K562 (cell line): Measurements from ENCODE around the gene SDCCAG8. TPM values are rescaled to one million over a fixed set of nuclear protein-coding genes. Genes with fewer than 3 reads are reported as not detected.

Experiments used
- ATAC-seq: fragments of 200-7000 bp; cut with Tn5 transposase; 3 replicates; pipeline ENCODE4 v1.9.1; 2020; ENCODE audit warnings: moderate library complexity
- BruUV-seq: library from RNA; stranded (reverse); fragments of 400-500 nt; replicated peaks from 2 replicates; lab custom pipeline; 2021; lab: Mats Ljungman, UMichigan
- CTCF ChIA-PET: fragments of 300-600 bp; formaldehyde crosslinking; extraction: SDS; loops from one replicate; lab custom pipeline; 2021; ENCODE audit warnings: low intra/inter-chr PET ratio; lab: Yijun Ruan, JAX
- POLR2A ChIA-PET: fragments of 300-600, 350-650 bp; sonication (Branson Sonifier 250); formaldehyde crosslinking; extraction: SDS; loops from one replicate; lab custom pipeline; 2021; ENCODE audit warnings: antibody characterized with exemption, inconsistent platforms; lab: Yijun Ruan, JAX
- DNase-seq, 4 experiments: peaks; one replicate each; pipeline versions ENCODE4 v3.0.0 to v3.0.0-alpha.2; 2011 to 2018; ENCODE audit warnings: low spot score in 3 of 4, mixed read lengths in 3 of 4; ENCODE audit errors: extremely low read depth in 1 of 4
- FAIRE-seq: peaks from 2 replicates; lab custom pipeline; 2011; peaks lifted over from hg19 to GRCh38; lab: Jason Lieb, UNC
- H2AFZ ChIP-seq: 2 replicates; pipeline ENCODE4 v1.6.0; 2011; ENCODE audit warnings: low read depth, low read length, control low read depth, inconsistent platforms
- H3K27ac ChIP-seq: fragments of 200-600 bp; 3 replicates; pipeline ENCODE4 v1.8.0; 2011; ENCODE audit warnings: low read depth, mild to moderate bottlenecking, control low read depth, inconsistent platforms, low read length, moderate library complexity, mixed read lengths; ENCODE audit errors: extremely low read depth
- H3K27me3 ChIP-seq, 2 experiments: fragments of 300-600 bp in 1 of 2; 2 replicates in 1 of 2; 3 replicates in 1 of 2; pipeline versions ENCODE4 v1.6.0 to v1.8.0; 2011; ENCODE audit warnings: inconsistent platforms in 2 of 2, low read length in 2 of 2, mild to moderate bottlenecking in 1 of 2, mixed read lengths in 1 of 2, moderate library complexity in 1 of 2; ENCODE audit not compliant: control insufficient read depth in 2 of 2, insufficient read depth in 2 of 2
- H3K36me3 ChIP-seq: fragments of 300-600 bp; 3 replicates; pipeline ENCODE4 v1.8.0; 2011; ENCODE audit warnings: mild to moderate bottlenecking, low read length, inconsistent platforms; ENCODE audit not compliant: control insufficient read depth, insufficient read depth
- H3K4me1 ChIP-seq, 2 experiments: fragments of 200-600 bp in 1 of 2; replicated peaks in 1 of 2; 2 replicates in 1 of 2; 3 replicates in 1 of 2; pipeline versions ENCODE4 v1.5.1 to v1.8.0; 2011; ENCODE audit warnings: inconsistent platforms in 2 of 2, low read length in 2 of 2, mild to moderate bottlenecking in 1 of 2, mixed read lengths in 1 of 2, moderate library complexity in 1 of 2; ENCODE audit not compliant: control insufficient read depth in 2 of 2, insufficient read depth in 2 of 2
- H3K4me2 ChIP-seq: 2 replicates; pipeline ENCODE4 v1.6.1; 2011; ENCODE audit warnings: low read length, control low read depth, inconsistent platforms, mixed read lengths; ENCODE audit not compliant: insufficient read depth
- H3K4me3 ChIP-seq: fragments of 200-600 bp; sonication (generic), shearing (Covaris generic); 2 replicates; pipeline ENCODE4 v1.5.1; 2016; ENCODE audit warnings: control low read depth, inconsistent platforms
- H3K79me2 ChIP-seq: fragments of 200-600 bp; 3 replicates; pipeline ENCODE4 v1.8.0; 2011; ENCODE audit warnings: low read length, inconsistent platforms; ENCODE audit not compliant: control insufficient read depth, insufficient read depth
- H3K9ac ChIP-seq, 2 experiments: 2 replicates each; pipeline versions ENCODE4 v1.6.0 to v1.6.1; 2011; ENCODE audit warnings: low read depth in 2 of 2, low read length in 2 of 2, control low read depth in 1 of 2, inconsistent platforms in 1 of 2, mild to moderate bottlenecking in 1 of 2, mixed read lengths in 1 of 2; ENCODE audit not compliant: insufficient read depth in 1 of 2
- H3K9me1 ChIP-seq: one replicate; pipeline ENCODE4 v1.6.0; 2011; ENCODE audit warnings: inconsistent platforms, mild to moderate bottlenecking, low read length, moderate library complexity; ENCODE audit not compliant: control insufficient read depth, insufficient read depth
- H3K9me3 ChIP-seq: replicated peaks from 2 replicates; pipeline ENCODE4 v1.5.1; 2011; ENCODE audit warnings: low read depth, low read length, inconsistent platforms; ENCODE audit not compliant: control insufficient read depth, insufficient read depth
- H4K20me1 ChIP-seq: replicated peaks from 2 replicates; pipeline ENCODE4 v1.6.1; 2011; ENCODE audit warnings: low read length, inconsistent platforms, mixed read lengths; ENCODE audit not compliant: control insufficient read depth, insufficient read depth
- CBX5 ChIP-seq: IDR thresholded peaks from 2 replicates; pipeline ENCODE4 v1.6.1; 2014; ENCODE audit warnings: low read depth, borderline replicate concordance
- CLOCK ChIP-seq: fragments of 250-450 bp; sonication (Bioruptor Pico); IDR thresholded peaks from 2 replicates; pipeline ENCODE4 v1.4.0; 2020; ENCODE audit warnings: mild to moderate bottlenecking, moderate library complexity, borderline replicate concordance
- CTCF ChIP-seq, 3 experiments: IDR thresholded peaks in 2 of 3; conservative IDR thresholded peaks in 1 of 3; 2 replicates each; pipeline ENCODE4 v1.5.1; 2011 to 2012; ENCODE audit warnings: low read length in 3 of 3, mild to moderate bottlenecking in 3 of 3, control low read depth in 2 of 3, improper control_type of control experiment in 1 of 3, inconsistent platforms in 1 of 3, low read depth in 1 of 3, mixed read lengths in 1 of 3, moderate library complexity in 1 of 3; ENCODE audit not compliant: insufficient read depth in 2 of 3
- E2F5 ChIP-seq: sonication (generic); formaldehyde crosslinking; IDR thresholded peaks from 2 replicates; pipeline ENCODE4 v1.8.0; 2022; ENCODE audit warnings: mild to moderate bottlenecking, missing genetic modification reagents
- GTF2A2 ChIP-seq: IDR thresholded peaks from 2 replicates; pipeline ENCODE4 v1.6.1; 2016; ENCODE audit warnings: mild to moderate bottlenecking, missing genetic modification characterization, missing compliant biosample characterization
- RHOXF2B ChIP-seq: fragments of 250-450 bp; sonication (Bioruptor Pico); conservative IDR thresholded peaks from 2 replicates; pipeline ENCODE4 v1.5.1; 2021
- ZNF316 ChIP-seq: fragments of 450-650 bp; IDR thresholded peaks from 2 replicates; pipeline ENCODE4 v1.6.1; 2016
- WGBS: fragments of 100-300 bp; shearing (Covaris generic); methylation state at CpG from one replicate; pipeline ENCODE4 v1.1.6; 2016; ENCODE audit warnings: low coverage, mixed read lengths; ENCODE audit not compliant: insufficient coverage; ENCODE audit errors: missing lambda C conversion rate; 5-methylcytosine and 5-hydroxymethylcytosine counted together
- in situ Hi-C: fragments of 300-500 bp; cut with MboI; formaldehyde crosslinking; loops from 4 replicates; pipeline ENCODE4 v1.15.0; 2018; ENCODE audit warnings: inconsistent platforms, mixed read lengths
- intact Hi-C: fragments of 100-400 bp; cut with micrococcal nuclease; formaldehyde crosslinking; loops from 2 replicates; pipeline ENCODE4 v1.14.2; 2022
- polyA plus RNA-seq, 8 experiments: library from polyadenylated mRNA; depleted of rRNA in 4 of 8; stranded (reverse) in 5 of 8; unstranded in 3 of 8; fragments of >200 nt; fragmentation: Nextera tagmentation in 2 of 8; fragmentation: Illumina TruSeq in 1 of 8; extraction: Ambion mirVana in 2 of 8; extraction: Trizol in 1 of 8; gene quantifications; 2 replicates each; pipeline versions ENCODE4 v1.2.1 to v1.2.3, GENCODE V29; 2011 to 2014; ENCODE audit warnings: inconsistent platforms in 1 of 8, missing spikeins in 1 of 8
- total RNA-seq, 7 experiments: library from RNA; depleted of rRNA in 6 of 7; stranded (reverse); fragments of >200 nt in 6 of 7; fragmentation: Illumina TruSeq in 2 of 7; extraction: Trizol in 2 of 7; gene quantifications; 2 replicates each; pipeline versions ENCODE4 v1.2.1 to v1.2.3, GENCODE V29; 2011 to 2021; ENCODE audit warnings: low replicate concordance in 1 of 7

Gene SDCCAG8
- total and polyA plus RNA-seq, 9 of the 15 experiments (the other 6 are each of a cell fraction or from before 2014, with no cell fraction given), result 17.9 to 36.7 (median 25.4) TPM

- TF ChIP-seq CLOCK (CRISPR knock-in tag), result no peak
- no peak for TF ChIP-seq ZNF316
- TF ChIP-seq E2F5 (CRISPR knock-in tag), result no peak
Measured at GRCh38 chr1:243313635-243314536, 58.0 kb downstream of the SDCCAG8 start (continued).

- no peaks in the 10 kb centered on the region for H3K9me3 ChIP-seq
- no peak overlapping the region for H2AFZ ChIP-seq
- ChIA-PET CTCF (no interaction called here), POLR2A (no interaction called here)
- H3K27me3 ChIP-seq, result no peaks in the 10 kb centered on the region
- intact Hi-C loops, result no loop called here
- DNase-seq (no peak), FAIRE-seq (no peak), ATAC-seq (no peak)
- no peaks in the 10 kb centered on the region for H3K9me1 ChIP-seq
- no peaks in the 10 kb centered on the region for H4K20me1 ChIP-seq
- H3K4me3 ChIP-seq, result no peak overlapping the region
- H3K79me2 ChIP-seq, result no peaks in the 10 kb centered on the region
- no peaks in the 10 kb centered on the region for H3K4me1 ChIP-seq
- no TSS peak for BruUV-seq
- H3K36me3 ChIP-seq, result peaks cover 12% of the 10 kb centered on the region; the same call in 2 of the 3 replicates
- WGBS, result 52% methylated on average over 1 of the region's 1 CpG
- in situ Hi-C loops, result no loop called here
- no peak overlapping the region for H3K9ac ChIP-seq
- H3K4me2 ChIP-seq, result no peak overlapping the region
- H3K27ac ChIP-seq, result no peak overlapping the region
- TF ChIP-seq RHOXF2B (no peak), CBX5 (no peak), GTF2A2 (tag) (no peak), CTCF (IDR thresholded peaks at IDR 0.05 in 2 of 3, conservative IDR thresholded peaks at IDR 0.05 in 1 of 3; ENCODE audit: insufficient read depth in 2 of 3, low read depth in 1 of 3, low read length in 3 of 3) (no peak)
Measured at GRCh38 chr1:243315455-243315854, 59.6 kb downstream of the SDCCAG8 start.
